Activated B cell treated with CpG ODN at 0.5 μM for 24 hours (primary cell): Measurements from ENCODE around the gene FYB2. TPM values are rescaled to one million over a fixed set of nuclear protein-coding genes. Genes with fewer than 3 reads are reported as not detected.

Experiments used
- ATAC-seq: fragments of 200-7000 bp; cut with Tn5 transposase; one replicate; pipeline ENCODE4 v1.10.0; 2021; ENCODE audit warnings: low read depth, mild to moderate bottlenecking, moderate library complexity
- CTCF ChIA-PET: fragments of 350-600 bp; sonication (Branson Sonifier 250); formaldehyde crosslinking; loops from one replicate; lab custom pipeline; 2021; ENCODE audit warnings: antibody characterized with exemption; lab: Charles Lee
- POLR2A ChIA-PET: fragments of 350-600 bp; sonication (Branson Sonifier 250); formaldehyde crosslinking; loops from one replicate; lab custom pipeline; 2021; ENCODE audit warnings: antibody characterized with exemption; lab: Charles Lee
- DNase-seq: peaks from one replicate; pipeline ENCODE4 v3.0.0; 2022
- H3K27ac Mint-ChIP-seq: one replicate; pipeline ENCODE4 v1.8.0; 2020; ENCODE audit warnings: mixed read lengths
- H3K27me3 Mint-ChIP-seq: one replicate; pipeline ENCODE4 v1.8.0; 2021; ENCODE audit warnings: mixed read lengths
- H3K36me3 Mint-ChIP-seq: one replicate; pipeline ENCODE4 v1.8.0; 2021; ENCODE audit warnings: low read depth, mixed read lengths
- H3K4me1 Mint-ChIP-seq: one replicate; pipeline ENCODE4 v1.8.0; 2021; ENCODE audit warnings: mixed read lengths
- H3K4me3 Mint-ChIP-seq: one replicate; pipeline ENCODE4 v1.8.0; 2020; ENCODE audit warnings: mild to moderate bottlenecking, mixed read lengths
- H3K9me3 Mint-ChIP-seq: one replicate; pipeline ENCODE4 v1.8.0; 2020; ENCODE audit warnings: mixed read lengths
- intact Hi-C: fragments of 100-400 bp; cut with micrococcal nuclease; formaldehyde crosslinking; loops from one replicate; pipeline ENCODE4 v1.15.1; 2024
- total RNA-seq: library from RNA; stranded (reverse); gene quantifications from 2 replicates; pipeline ENCODE4 v1.2.3, GENCODE V29; 2022
- TF ChIP-seq, protein P1 (sequence below): fragments of 200-600 bp; IDR thresholded peaks from one replicate; pipeline ENCODE4 v1.8.0; 2022; ENCODE audit warnings: antibody characterized with exemption, mild to moderate bottlenecking

Gene FYB2
- total RNA-seq, 1 donor from 2014 or later, result not detected

DNA sequence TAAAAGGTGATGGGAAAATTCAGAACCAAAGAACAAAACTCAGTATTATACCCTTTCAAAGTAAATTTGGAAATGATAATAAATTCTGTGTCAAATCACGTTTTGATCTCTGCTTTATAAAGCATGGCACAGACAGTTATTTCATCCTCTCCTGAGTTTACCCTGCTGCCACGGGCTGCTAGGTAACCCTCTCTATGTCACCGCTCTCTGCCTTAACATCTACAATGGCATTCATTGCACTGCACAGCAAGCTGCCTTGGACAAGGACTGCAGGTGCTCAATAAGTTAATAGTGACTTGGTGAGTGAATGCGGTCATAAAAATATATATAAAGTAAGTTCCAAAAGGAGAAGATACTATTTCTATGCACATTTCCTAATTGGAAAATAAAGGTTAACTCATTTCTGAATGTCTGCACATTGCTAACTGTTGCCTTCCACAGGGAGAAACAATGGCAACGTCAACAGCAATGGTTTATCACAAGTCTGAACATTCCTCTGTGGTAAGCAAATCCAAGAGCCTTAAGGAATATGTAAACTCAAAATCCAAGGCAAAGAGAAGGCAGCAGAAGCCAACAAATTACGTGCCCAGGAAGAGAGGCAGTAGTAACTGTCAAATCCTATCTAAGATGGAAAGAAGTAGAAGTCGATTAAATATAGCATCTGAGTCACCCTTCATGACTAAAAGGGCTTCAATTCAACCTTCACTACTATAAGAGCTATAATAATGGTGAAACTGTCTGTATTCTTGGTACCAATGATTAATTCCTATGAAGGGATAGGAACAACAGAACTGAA, 19.4 kb downstream of the FYB2 start:
- Mint-ChIP-seq H3K4me3 (no peak overlapping the region), H3K9me3 (no peaks in the 10 kb centered on the region), H3K27me3 (peaks cover 7% of the 10 kb centered on the region), H3K36me3 (no peaks in the 10 kb centered on the region), H3K27ac (no peak overlapping the region), H3K4me1 (no peaks in the 10 kb centered on the region)
- TF ChIP-seq, protein P1, sequence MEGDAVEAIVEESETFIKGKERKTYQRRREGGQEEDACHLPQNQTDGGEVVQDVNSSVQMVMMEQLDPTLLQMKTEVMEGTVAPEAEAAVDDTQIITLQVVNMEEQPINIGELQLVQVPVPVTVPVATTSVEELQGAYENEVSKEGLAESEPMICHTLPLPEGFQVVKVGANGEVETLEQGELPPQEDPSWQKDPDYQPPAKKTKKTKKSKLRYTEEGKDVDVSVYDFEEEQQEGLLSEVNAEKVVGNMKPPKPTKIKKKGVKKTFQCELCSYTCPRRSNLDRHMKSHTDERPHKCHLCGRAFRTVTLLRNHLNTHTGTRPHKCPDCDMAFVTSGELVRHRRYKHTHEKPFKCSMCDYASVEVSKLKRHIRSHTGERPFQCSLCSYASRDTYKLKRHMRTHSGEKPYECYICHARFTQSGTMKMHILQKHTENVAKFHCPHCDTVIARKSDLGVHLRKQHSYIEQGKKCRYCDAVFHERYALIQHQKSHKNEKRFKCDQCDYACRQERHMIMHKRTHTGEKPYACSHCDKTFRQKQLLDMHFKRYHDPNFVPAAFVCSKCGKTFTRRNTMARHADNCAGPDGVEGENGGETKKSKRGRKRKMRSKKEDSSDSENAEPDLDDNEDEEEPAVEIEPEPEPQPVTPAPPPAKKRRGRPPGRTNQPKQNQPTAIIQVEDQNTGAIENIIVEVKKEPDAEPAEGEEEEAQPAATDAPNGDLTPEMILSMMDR, result no peak
- no peak for DNase-seq
- ChIA-PET CTCF (no interaction called here), POLR2A (no interaction called here)
- no peak for ATAC-seq
- intact Hi-C loops, result no loop called here

DNA sequence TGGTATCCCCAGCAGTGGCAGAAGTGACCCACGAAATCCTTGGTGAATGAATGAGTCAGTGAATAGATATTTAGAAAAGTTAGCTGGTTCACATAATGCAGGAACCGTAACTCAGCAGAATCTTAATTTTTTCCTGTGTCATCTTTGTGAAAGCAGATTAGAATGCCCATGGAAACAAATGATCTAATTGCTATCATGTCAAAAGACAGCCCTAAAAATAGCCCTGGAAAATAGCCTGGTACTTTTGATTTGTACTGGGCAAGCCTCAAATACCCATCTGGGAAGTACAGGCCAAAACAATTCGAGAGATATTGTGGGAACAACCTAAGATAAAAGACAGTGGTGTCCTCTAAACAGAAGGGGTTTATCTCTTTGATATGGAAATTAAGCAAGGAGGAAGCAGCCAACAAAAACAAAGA, 21.1 kb downstream of the FYB2 start:
- H3K27ac Mint-ChIP-seq, result no peak overlapping the region
- ATAC-seq (no peak), DNase-seq (no peak)
- peaks cover 4% of the 10 kb centered on the region for H3K27me3 Mint-ChIP-seq
- no peaks in the 10 kb centered on the region for H3K9me3 Mint-ChIP-seq
- no peak overlapping the region for H3K4me3 Mint-ChIP-seq
- intact Hi-C loops, result no loop called here
- CTCF ChIA-PET, result no interaction called here
- no peaks in the 10 kb centered on the region for H3K4me1 Mint-ChIP-seq
- H3K36me3 Mint-ChIP-seq, result no peaks in the 10 kb centered on the region
- POLR2A ChIA-PET, result no interaction called here
- TF ChIP-seq, protein P1, result no peak

DNA sequence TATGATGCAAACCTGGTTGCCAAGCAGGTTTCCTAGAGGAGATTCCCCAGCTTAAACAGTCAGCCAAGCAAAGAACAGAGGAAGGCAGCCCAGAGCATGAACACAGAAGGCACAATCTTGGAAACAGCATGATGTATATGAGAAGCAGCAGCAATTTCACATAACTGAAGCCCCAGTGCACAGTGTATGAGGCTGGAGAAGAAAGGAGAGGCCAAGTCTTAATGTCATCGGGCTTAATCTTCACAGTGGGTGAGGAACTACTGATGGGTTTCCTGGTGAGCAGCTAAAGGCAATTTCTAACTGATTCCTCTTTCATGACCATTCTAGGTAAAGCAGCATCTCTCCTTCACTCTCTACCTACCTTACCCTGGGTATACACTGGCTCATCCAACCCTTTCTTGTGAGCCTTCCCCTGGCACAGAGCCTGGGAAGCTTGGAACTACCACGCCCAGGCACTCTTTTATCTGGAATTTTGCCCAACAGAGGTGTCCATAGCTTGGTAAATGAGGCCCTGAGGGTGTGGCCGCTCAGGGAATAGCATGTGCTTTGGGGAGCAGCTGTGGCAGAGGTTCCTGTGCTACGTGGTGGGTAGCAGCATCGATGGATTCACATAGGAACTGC, 22.0 kb downstream of the FYB2 start:
- H3K27me3 Mint-ChIP-seq, result peaks cover 4% of the 10 kb centered on the region
- DNase-seq (no peak), ATAC-seq (no peak)
- ChIA-PET POLR2A (no interaction called here), CTCF (interaction anchor here (1.0 kb wide), 1 partner anchor 22 kb away, joined by 3 read pairs; no protein-coding TSS in a partner anchor)
- no peaks in the 10 kb centered on the region for H3K4me1 Mint-ChIP-seq
- no peak overlapping the region for H3K27ac Mint-ChIP-seq
- no peaks in the 10 kb centered on the region for H3K36me3 Mint-ChIP-seq
- intact Hi-C loops, result no loop called here
- no peaks in the 10 kb centered on the region for H3K9me3 Mint-ChIP-seq
- TF ChIP-seq, protein P1, result no peak
- H3K4me3 Mint-ChIP-seq, result no peak overlapping the region

DNA sequence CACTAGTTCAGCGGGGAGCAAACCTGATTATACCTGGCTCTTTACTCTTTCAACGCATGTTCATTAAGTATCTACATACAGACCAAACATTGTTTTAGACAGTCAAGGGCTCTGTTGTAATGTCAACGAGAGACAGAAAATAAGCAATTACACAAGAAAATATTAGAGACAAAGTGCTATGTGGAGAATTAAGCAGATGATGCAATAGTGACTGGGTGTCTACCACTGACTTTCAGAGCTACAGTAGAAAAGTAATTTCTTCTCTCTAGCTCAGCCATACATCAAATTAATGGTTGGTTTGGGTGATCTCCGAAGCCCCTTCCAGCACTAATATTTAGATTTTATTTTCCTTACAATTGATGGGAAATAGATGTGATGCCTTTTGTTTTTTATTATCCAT, 23.3 kb downstream of the FYB2 start:
- no peak for ATAC-seq

DNA sequence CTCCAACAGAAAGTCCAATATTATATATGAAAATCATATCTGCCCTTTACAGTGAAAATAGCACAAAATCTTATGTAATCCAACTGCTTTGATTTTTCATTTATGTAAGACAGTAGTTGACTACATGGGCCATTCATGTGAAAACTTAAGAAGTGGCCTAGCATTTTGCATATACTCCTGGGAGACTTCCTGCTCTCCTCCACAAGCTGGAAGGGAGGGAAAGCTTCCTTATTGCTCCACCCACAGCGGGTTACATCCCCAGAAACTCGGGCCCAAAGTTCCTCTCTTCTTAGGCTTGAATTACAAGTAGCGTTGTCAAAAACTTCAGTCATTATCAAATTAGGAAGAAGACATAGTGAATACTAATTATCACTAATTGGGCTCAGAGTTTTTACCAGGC, 29.2 kb downstream of the FYB2 start:
- Mint-ChIP-seq H3K4me3 (no peak overlapping the region), H3K27ac (no peak overlapping the region), H3K9me3 (no peaks in the 10 kb centered on the region), H3K36me3 (no peaks in the 10 kb centered on the region), H3K27me3 (peaks cover 22% of the 10 kb centered on the region), H3K4me1 (no peaks in the 10 kb centered on the region)
- no peak for DNase-seq
- CTCF ChIA-PET, result no interaction called here
- POLR2A ChIA-PET, result no interaction called here
- no peak for ATAC-seq
- TF ChIP-seq, protein P1, result no peak
- intact Hi-C loops, result no loop called here

More for the DNA sequence above, 23.3 kb downstream of the FYB2 start:
- Mint-ChIP-seq H3K27me3 (peaks cover 4% of the 10 kb centered on the region), H3K27ac (no peak overlapping the region), H3K36me3 (no peaks in the 10 kb centered on the region), H3K4me1 (no peaks in the 10 kb centered on the region), H3K9me3 (no peaks in the 10 kb centered on the region), H3K4me3 (no peak overlapping the region)
- no peak for DNase-seq
- POLR2A ChIA-PET, result no interaction called here
- TF ChIP-seq, protein P1, result no peak
- intact Hi-C loops, result no loop called here
- CTCF ChIA-PET, result interaction anchor here (1.1 kb wide), 1 partner anchor 25 kb away, joined by 3 read pairs; no protein-coding TSS in a partner anchor
